Glutamatergic neuron (in vitro differentiated cells): Measurements from ENCODE around the gene TBC1D5. TPM values are rescaled to one million over a fixed set of nuclear protein-coding genes. Genes with fewer than 3 reads are reported as not detected.

Experiments
- DNase-seq: peaks from one replicate; pipeline ENCODE4 v3.0.0; 2022
- H3K27ac Mint-ChIP-seq: one replicate; pipeline ENCODE4 v1.8.0; 2020; ENCODE audit warnings: mild to moderate bottlenecking, mixed read lengths, inconsistent platforms; ENCODE audit not compliant: unreplicated experiment
- H3K27me3 Mint-ChIP-seq: one replicate; pipeline ENCODE4 v1.8.0; 2020; ENCODE audit warnings: mild to moderate bottlenecking, moderate library complexity, mixed read lengths, inconsistent platforms; ENCODE audit not compliant: unreplicated experiment
- H3K36me3 Mint-ChIP-seq: one replicate; pipeline ENCODE4 v1.8.0; 2020; ENCODE audit warnings: mild to moderate bottlenecking, mixed read lengths, inconsistent platforms; ENCODE audit not compliant: unreplicated experiment
- H3K4me1 Mint-ChIP-seq: one replicate; pipeline ENCODE4 v1.8.0; 2020; ENCODE audit warnings: mild to moderate bottlenecking, low read depth, mixed read lengths, inconsistent platforms; ENCODE audit not compliant: unreplicated experiment
- H3K4me3 Mint-ChIP-seq: one replicate; pipeline ENCODE4 v1.8.0; 2020; ENCODE audit warnings: mild to moderate bottlenecking, mixed read lengths, inconsistent platforms; ENCODE audit not compliant: unreplicated experiment
- H3K9me3 Mint-ChIP-seq: one replicate; pipeline ENCODE4 v1.8.0; 2020; ENCODE audit warnings: mild to moderate bottlenecking, moderate library complexity, mixed read lengths, inconsistent platforms; ENCODE audit not compliant: unreplicated experiment
- CTCF ChIP-seq: fragments of 200-600 bp; sonication (generic); IDR thresholded peaks from one replicate; pipeline ENCODE4 v1.5.0; 2021; ENCODE audit not compliant: partially characterized antibody, unreplicated experiment
- total RNA-seq: library from RNA; stranded (reverse); fragmentation: NEBNext Ultra II Directional; extraction: Animal tissue kit (Norgen Biotek cat#: 25700); gene quantifications from one replicate; pipeline ENCODE4 v1.2.1, GENCODE V29; 2021; ENCODE audit not compliant: unreplicated experiment

The TBC1D5 gene
- total RNA-seq, 1 donor from 2014 or later, result 40.2 TPM

DNA sequence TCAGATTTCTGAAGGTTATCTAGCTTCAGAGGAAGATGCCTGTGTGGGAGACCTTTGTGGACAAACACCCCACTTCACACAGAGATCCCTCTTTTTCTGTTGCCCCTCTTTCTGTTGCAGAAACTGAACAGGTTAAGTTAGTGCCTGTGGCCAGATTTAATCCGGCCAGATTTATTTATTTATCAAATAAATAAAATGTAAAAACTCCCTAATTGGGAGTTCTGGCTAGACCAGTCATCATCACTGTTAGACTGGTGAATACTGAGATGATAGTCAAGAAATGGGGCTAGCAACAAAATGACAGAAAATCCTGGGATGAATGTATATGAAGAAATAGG lies 1.2 kb upstream of the TBC1D5 start:
- TF ChIP-seq CTCF, result no peak
- H3K27ac Mint-ChIP-seq, result peak overlapping the region; percentile 82

GRCh38 chr3:17742880-17743657 lies 638 bp upstream of the TBC1D5 start:
- peak overlapping the region; percentile 82 for H3K27ac Mint-ChIP-seq
- peak overlapping the region; percentile 94 for H3K4me3 Mint-ChIP-seq
- H3K27me3 Mint-ChIP-seq, result no peaks in the 10 kb centered on the region
- no peaks in the 10 kb centered on the region for H3K36me3 Mint-ChIP-seq
- DNase-seq, result no peak
- H3K9me3 Mint-ChIP-seq, result peaks cover 5% of the 10 kb centered on the region
- TF ChIP-seq CTCF, result no peak
- peaks cover 11% of the 10 kb centered on the region for H3K4me1 Mint-ChIP-seq

More for the DNA sequence above, 1.2 kb upstream of the TBC1D5 start:
- no peak for DNase-seq
- H3K27me3 Mint-ChIP-seq, result no peaks in the 10 kb centered on the region
- no peaks in the 10 kb centered on the region for H3K36me3 Mint-ChIP-seq
- peaks cover 5% of the 10 kb centered on the region for H3K9me3 Mint-ChIP-seq
- H3K4me3 Mint-ChIP-seq, result peak overlapping the region; percentile 94
- H3K4me1 Mint-ChIP-seq, result peaks cover 11% of the 10 kb centered on the region

DNA sequence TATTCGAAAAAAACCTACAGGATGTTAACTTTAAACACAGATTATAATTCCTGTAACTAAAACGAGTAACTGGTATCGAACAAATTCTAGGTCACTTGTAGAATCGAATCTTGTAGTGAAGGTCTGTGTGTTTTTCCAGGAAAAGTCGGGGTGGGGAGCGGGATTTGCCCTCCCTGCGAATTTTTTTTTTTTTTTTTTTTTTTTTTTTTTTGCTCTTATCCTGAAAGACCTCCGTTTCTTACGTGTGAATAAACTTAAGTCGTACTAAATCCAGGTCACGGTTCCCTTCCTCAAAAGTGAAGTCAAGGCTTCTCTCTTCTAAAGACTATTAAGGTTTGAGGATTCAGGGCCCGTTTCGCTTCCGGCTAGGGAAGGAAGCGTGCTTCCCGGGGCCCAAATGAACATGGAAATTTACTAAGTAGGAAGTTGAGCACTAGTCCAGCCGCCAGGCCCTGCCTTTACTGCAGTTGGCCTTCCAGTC lies 770 bp downstream of the TBC1D5 start:
- Mint-ChIP-seq H3K4me1 (peaks cover 11% of the 10 kb centered on the region), H3K36me3 (no peaks in the 10 kb centered on the region), H3K27ac (peak overlapping the region; percentile 80), H3K4me3 (peak overlapping the region; percentile 93), H3K27me3 (no peaks in the 10 kb centered on the region), H3K9me3 (peaks cover 2% of the 10 kb centered on the region)
- TF ChIP-seq CTCF, result no peak
- DNase-seq, result no peak

DNA sequence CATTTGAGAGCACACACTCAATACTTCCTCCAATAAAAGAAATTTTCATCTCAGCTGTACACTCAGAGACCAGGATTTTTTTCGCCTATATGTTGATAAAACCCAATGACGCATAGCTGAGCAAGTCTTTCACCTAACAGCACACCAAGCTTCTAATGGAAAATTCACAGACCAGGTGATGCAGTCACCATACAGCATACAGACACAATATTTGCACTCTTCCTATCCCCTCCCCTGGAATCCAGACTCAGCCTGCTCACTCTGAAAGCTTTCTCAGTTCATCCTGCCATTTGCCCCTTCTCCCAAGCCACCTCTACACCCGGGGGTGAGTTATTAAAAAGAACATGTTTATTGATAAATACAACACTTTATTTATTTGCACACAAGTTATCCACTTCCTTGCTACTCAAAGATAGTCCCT lies 1.7 kb downstream of the TBC1D5 start:
- H3K9me3 Mint-ChIP-seq, result peaks cover 2% of the 10 kb centered on the region
- DNase-seq, result no peak
- H3K4me1 Mint-ChIP-seq, result peaks cover 11% of the 10 kb centered on the region

More for the DNA sequence above, 1.7 kb downstream of the TBC1D5 start:
- Mint-ChIP-seq H3K36me3 (no peaks in the 10 kb centered on the region), H3K27ac (peak overlapping the region; percentile 69), H3K27me3 (no peaks in the 10 kb centered on the region), H3K4me3 (peak overlapping the region; percentile 93)
- TF ChIP-seq CTCF, result no peak
